ENCODE results near the gene ZNF227. TPM values are rescaled to one million over a fixed set of nuclear protein-coding genes. Genes with fewer than 3 reads are reported as not detected.
"Not testable (repeated sequence)": the region's sequence is repeated elsewhere in the genome, so short reads cannot be mapped to it uniquely, and the experiment has no call there.

ZNF227 gene
- polyA plus RNA-seq, 5 donors = 19.2 to 33.0 (median 29.3) TPM

GRCh38 chr19:44232867-44233266 lies 20.5 kb downstream of the ZNF227 start:
- no peak for DNase-seq

GRCh38 chr19:44236384-44236783 lies 24.1 kb downstream of the ZNF227 start:
- no peak for DNase-seq

DNA sequence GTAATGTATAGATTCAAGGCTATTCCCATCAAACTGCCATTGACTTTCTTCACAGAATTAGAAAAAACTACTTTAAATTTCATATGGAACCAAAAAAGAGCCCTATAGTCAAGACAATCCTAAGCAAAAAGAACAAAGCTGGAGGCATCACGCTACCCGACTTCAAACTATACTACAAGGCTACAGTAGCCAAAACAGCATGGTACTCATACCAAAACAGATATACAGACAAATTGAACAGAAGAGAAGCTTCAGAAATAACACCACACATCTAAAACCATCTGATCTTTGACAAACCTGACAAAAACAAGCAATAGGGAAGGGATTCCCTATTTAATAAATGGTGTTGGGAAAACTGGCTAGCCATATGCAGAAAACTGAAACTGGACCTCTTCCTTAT lies 40.0 kb downstream of the ZNF227 start:
- not testable (repeated sequence) for DNase-seq

GRCh38 chr19:44253392-44253791 lies 41.1 kb downstream of the ZNF227 start:
- DNase-seq = not testable (repeated sequence)

DNA sequence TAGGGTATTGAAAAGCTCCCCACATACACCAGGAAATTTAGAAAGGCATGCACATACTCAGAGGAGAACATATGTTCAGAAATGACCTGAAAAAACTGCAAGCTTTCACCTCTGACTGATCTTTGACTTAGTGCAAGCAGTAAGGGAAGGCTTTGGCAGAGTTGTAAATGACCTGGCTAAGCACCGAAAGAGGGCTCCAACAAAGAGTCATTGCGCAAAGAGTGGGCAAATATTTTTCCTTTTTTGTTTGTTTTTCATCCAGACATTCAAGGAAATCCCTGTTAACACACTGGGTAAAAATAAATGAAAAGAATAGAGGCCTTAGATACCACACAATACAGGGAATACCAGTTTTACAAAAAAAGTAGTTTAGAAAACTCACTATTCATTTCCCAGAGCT lies 42.2 kb downstream of the ZNF227 start:
- DNase-seq = no peak

- DNase-seq = no peak
Measured at GRCh38 chr19:44255705-44256411, 43.5 kb downstream of the ZNF227 start.

GRCh38 chr19:44258136-44258535 lies 45.8 kb downstream of the ZNF227 start:
- no peak for DNase-seq

DNA sequence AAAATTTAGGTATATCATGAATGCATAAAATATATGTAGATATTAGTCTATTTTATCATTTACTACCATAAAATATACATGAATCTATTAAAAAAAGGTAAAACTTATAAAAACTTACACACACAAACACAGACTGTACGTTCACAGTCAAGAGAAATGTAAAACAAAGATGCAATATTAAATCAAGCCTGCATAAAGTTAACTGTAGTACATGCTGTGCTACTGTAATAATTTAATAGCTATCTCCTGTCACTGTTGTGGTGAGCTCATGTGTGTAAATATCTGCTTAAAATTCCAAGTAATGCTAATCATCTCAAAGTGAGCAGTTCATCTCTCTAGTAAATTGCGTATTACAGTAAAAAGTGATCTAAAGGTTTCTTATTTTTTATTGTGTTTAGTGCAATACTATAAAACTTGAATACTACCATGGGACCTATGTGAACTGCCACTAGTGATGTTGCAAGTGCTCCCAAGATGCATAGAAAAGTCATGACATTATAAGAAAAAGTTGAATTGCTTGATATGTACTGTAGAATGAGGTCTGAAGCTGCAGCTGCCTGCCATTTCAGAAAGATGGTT lies 46.6 kb downstream of the ZNF227 start:
- DNase-seq = no peak

DNA sequence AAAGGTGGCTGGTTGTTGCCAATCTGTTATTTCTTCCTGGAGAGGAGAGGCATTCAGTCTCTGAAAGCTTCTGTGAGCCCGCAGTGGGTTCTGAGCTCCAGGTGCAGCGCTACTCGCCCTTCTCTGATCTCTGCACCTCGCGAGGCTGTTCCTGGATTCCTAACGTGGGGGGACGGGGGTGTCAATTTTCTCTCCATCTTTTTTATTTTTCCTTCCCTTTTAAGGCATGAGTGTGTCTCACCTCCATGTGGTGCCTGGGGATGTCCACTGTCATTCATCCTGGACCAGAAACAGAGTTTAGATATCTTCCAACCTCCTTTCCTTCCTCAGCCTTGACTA lies 48.0 kb downstream of the ZNF227 start:
- no peak for DNase-seq

DNA sequence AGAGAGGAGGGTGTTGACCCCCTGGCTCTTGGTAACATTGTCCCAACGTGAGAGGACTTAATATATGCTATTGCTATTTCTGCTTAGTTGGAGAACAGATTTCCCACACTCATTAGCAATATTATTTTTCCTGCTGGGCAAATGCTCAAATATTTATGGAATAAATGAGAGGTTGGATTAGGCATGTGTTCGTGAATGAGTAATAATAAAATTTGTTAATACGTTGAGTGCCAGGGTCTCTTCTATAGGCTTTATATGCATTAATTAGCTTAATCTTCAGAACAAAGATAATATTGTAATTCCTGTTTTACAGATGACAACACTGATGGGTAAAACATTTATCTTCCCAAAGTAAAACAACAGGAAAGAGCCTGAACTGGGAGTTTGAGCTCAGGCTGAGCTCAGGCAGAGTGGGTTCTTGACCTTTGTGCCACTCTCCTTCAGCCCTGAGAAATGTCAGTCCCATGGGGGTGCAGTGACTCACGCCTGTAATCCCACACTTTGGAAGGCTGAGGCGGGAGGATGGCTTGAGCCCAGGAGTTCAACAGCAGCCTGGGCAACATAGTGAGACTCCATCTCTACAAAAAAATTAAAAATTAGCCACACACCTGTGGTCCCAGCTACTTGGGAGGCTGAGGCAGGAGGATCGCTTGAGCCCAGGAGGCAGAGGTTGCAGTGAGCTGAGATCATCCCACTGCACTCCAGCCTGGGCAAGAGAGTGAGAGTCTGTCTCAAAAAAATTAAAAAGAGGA lies 48.5 kb downstream of the ZNF227 start:
- DNase-seq = no peak

DNA sequence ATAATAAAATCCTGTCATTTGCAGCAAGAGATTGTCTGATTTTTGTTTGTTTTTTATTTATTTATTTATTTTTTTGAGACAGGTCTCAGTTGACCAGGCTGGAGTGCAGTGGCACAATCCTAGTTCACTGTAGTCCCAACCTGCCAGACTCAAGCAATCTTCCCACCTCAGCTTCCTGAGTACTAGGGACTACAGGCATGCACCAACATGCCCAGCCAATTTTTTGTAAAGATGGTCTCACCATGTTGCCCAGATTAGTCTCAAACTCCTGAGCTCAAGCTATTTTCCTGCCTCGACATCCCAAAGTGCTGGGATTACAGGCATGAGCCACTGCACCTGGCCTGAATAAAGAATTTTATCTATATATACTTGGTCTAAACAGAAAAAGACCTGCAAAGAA lies 65.0 kb downstream of the ZNF227 start:
- DNase-seq = no peak

GRCh38 chr19:44278181-44278690 lies 65.9 kb downstream of the ZNF227 start:
- no peak for DNase-seq

- no peak for DNase-seq
Measured at GRCh38 chr19:44280916-44281315, 68.6 kb downstream of the ZNF227 start.

GRCh38 chr19:44282846-44283245 lies 70.5 kb downstream of the ZNF227 start:
- no peak for DNase-seq

- no peak for DNase-seq
Measured at GRCh38 chr19:44284968-44285367, 72.6 kb downstream of the ZNF227 start.

Other genes starting within 250 kb of the ZNF227 start
- gene ZNF155, start 228.3 kb upstream of the ZNF227 start, polyA plus RNA-seq (ENCODE audit: insufficient read depth in 1 of 5, insufficient read length in 5 of 5, low replicate concordance in 1 of 5) = 10 to 100 TPM; 14.2 to 21.3 (median 17.9) TPM
- gene ZNF230, start 209.6 kb upstream of the ZNF227 start, polyA plus RNA-seq (ENCODE audit: insufficient read depth in 1 of 5, insufficient read length in 5 of 5, low replicate concordance in 1 of 5) = 10 to 100 TPM in 1 of 5 donors, 1 to 10 TPM in 4; 7.4 to 10.7 (median 8.8) TPM
- 10 to 100 TPM in 4 of 5 donors, 1 to 10 TPM in 1; 9.3 to 13.3 (median 11.4) TPM for gene ZNF222, start 187.2 kb upstream of the ZNF227 start, polyA plus RNA-seq (ENCODE audit: insufficient read depth in 1 of 5, insufficient read length in 5 of 5, low replicate concordance in 1 of 5)
- gene ZNF223, start 160.5 kb upstream of the ZNF227 start, polyA plus RNA-seq (ENCODE audit: insufficient read depth in 1 of 5, insufficient read length in 5 of 5, low replicate concordance in 1 of 5) = 10 to 100 TPM; 11.1 to 20.0 (median 13.8) TPM
- gene ZNF284, start 140.4 kb upstream of the ZNF227 start, polyA plus RNA-seq (ENCODE audit: insufficient read depth in 1 of 5, insufficient read length in 5 of 5, low replicate concordance in 1 of 5) = 10 to 100 TPM in 1 of 5 donors, 1 to 10 TPM in 4; 5.9 to 10.2 (median 7.7) TPM
- gene ZNF224, start 118.2 kb upstream of the ZNF227 start, polyA plus RNA-seq (ENCODE audit: insufficient read depth in 1 of 5, insufficient read length in 5 of 5, low replicate concordance in 1 of 5) = 10 to 100 TPM; 33.2 to 54.5 (median 45.0) TPM
- gene ZNF225, start 99.1 kb upstream of the ZNF227 start, polyA plus RNA-seq (ENCODE audit: insufficient read depth in 1 of 5, insufficient read length in 5 of 5, low replicate concordance in 1 of 5) = 10 to 100 TPM in 4 of 5 donors, 1 to 10 TPM in 1; 7.1 to 14.7 (median 12.4) TPM
- 10 to 100 TPM; 12.4 to 21.0 (median 19.6) TPM for gene ZNF234, start 71.0 kb upstream of the ZNF227 start, polyA plus RNA-seq (ENCODE audit: insufficient read depth in 1 of 5, insufficient read length in 5 of 5, low replicate concordance in 1 of 5)
- 10 to 100 TPM; 22.7 to 34.6 (median 27.9) TPM for gene ZNF226, start 47.4 kb upstream of the ZNF227 start, polyA plus RNA-seq (ENCODE audit: insufficient read depth in 1 of 5, insufficient read length in 5 of 5, low replicate concordance in 1 of 5)
- gene ZNF233, start 47.4 kb downstream of the ZNF227 start, polyA plus RNA-seq (ENCODE audit: insufficient read depth in 1 of 5, insufficient read length in 5 of 5, low replicate concordance in 1 of 5) = 1 to 10 TPM; 4.2 to 8.5 (median 7.2) TPM
- 10 to 100 TPM in 4 of 5 donors, 1 to 10 TPM in 1; 8.1 to 14.4 (median 12.2) TPM for gene ZNF235, start 92.5 kb downstream of the ZNF227 start, polyA plus RNA-seq (ENCODE audit: insufficient read depth in 1 of 5, insufficient read length in 5 of 5, low replicate concordance in 1 of 5)
- 10 to 100 TPM in 4 of 5 donors, 1 to 10 TPM in 1; 8.4 to 15.1 (median 12.1) TPM for gene ZNF112, start 144.1 kb downstream of the ZNF227 start, polyA plus RNA-seq (ENCODE audit: insufficient read depth in 1 of 5, insufficient read length in 5 of 5, low replicate concordance in 1 of 5)
- 10 to 100 TPM in 4 of 5 donors, 1 to 10 TPM in 1; 8.3 to 17.0 (median 14.1) TPM for gene ZNF285, start 189.1 kb downstream of the ZNF227 start, polyA plus RNA-seq (ENCODE audit: insufficient read depth in 1 of 5, insufficient read length in 5 of 5, low replicate concordance in 1 of 5)
- 10 to 100 TPM in 4 of 5 donors, 1 to 10 TPM in 1; 7.9 to 16.1 (median 12.6) TPM for gene ZNF229, start 235.9 kb downstream of the ZNF227 start, polyA plus RNA-seq (ENCODE audit: insufficient read depth in 1 of 5, insufficient read length in 5 of 5, low replicate concordance in 1 of 5)

Data from right lung (tissue), 5 donors.